Astrocyte of the hippocampus (primary cell): ENCODE data around the gene MAP2K1.

Source experiments
- DNase-seq: peaks from one replicate; pipeline ENCODE4 v3.0.0; 2011; ENCODE audit warnings: low read depth, low spot score

Gene MAP2K1

GRCh38 chr15:66504563-66505429 lies 118.1 kb downstream of the MAP2K1 start, which contains the start of the genes RPL4 and ZWILCH:
Gene RPL4, minus strand, starts transcription at chr15:66504855. Its CDS starts 65 bp downstream, at chr15:66504790.
Gene ZWILCH, plus strand, starts transcription at chr15:66505326. Its CDS starts 13 bp downstream, at chr15:66505339.
- peak; percentile 88 for DNase-seq

GRCh38 chr15:66505430-66505811 lies 118.7 kb downstream of the MAP2K1 start:
- DNase-seq, result no peak

GRCh38 chr15:66505818-66506217 lies 119.1 kb downstream of the MAP2K1 start:
- no peak for DNase-seq

GRCh38 chr15:66508293-66508883 lies 121.7 kb downstream of the MAP2K1 start:
- no peak for DNase-seq

GRCh38 chr15:66514586-66514985 lies 127.9 kb downstream of the MAP2K1 start:
- no peak for DNase-seq

GRCh38 chr15:66515901-66516322 lies 129.2 kb downstream of the MAP2K1 start:
- peak; percentile 35 for DNase-seq

- no peak for DNase-seq
These were observed 137.2 kb downstream of the MAP2K1 start for GRCh38 chr15:66523926-66524325.

GRCh38 chr15:66524838-66525237 lies 138.1 kb downstream of the MAP2K1 start:
- no peak for DNase-seq

GRCh38 chr15:66535056-66535455 lies 148.3 kb downstream of the MAP2K1 start:
- DNase-seq, result no peak
